Sigmoid colon (tissue), 4 donors: Measurements from ENCODE around the gene ARID5B.

Source experiments
- POLR2A ChIP-seq, 2 donors: fragments of 450-650 bp; IDR thresholded peaks; one replicate each; pipeline ENCODE4 v1.6.1; 2016; ENCODE audit warnings: antibody characterized with exemption in 2 of 2, mild to moderate bottlenecking in 2 of 2, moderate library complexity in 2 of 2
- POLR2AphosphoS5 ChIP-seq, 4 donors: sonication (generic); formaldehyde crosslinking; IDR thresholded peaks; one replicate each; pipeline ENCODE4 v1.6.1; 2017; ENCODE audit warnings: antibody characterized with exemption in 4 of 4
- TF ChIP-seq, protein P1 (sequence below), 4 experiments: fragments of 450-650 bp in 3 of 4; fragments of 200-600 bp in 1 of 4; IDR thresholded peaks; one replicate each; pipeline ENCODE4 v1.5.1; 2016 to 2019; ENCODE audit warnings: antibody characterized with exemption in 4 of 4, mild to moderate bottlenecking in 3 of 4, moderate library complexity in 2 of 4

- no peak for TF ChIP-seq POLR2A (IDR thresholded peaks at IDR 0.05)
- TF ChIP-seq POLR2AphosphoS5 (IDR thresholded peaks at IDR 0.05): no peak
- TF ChIP-seq, protein P1, sequence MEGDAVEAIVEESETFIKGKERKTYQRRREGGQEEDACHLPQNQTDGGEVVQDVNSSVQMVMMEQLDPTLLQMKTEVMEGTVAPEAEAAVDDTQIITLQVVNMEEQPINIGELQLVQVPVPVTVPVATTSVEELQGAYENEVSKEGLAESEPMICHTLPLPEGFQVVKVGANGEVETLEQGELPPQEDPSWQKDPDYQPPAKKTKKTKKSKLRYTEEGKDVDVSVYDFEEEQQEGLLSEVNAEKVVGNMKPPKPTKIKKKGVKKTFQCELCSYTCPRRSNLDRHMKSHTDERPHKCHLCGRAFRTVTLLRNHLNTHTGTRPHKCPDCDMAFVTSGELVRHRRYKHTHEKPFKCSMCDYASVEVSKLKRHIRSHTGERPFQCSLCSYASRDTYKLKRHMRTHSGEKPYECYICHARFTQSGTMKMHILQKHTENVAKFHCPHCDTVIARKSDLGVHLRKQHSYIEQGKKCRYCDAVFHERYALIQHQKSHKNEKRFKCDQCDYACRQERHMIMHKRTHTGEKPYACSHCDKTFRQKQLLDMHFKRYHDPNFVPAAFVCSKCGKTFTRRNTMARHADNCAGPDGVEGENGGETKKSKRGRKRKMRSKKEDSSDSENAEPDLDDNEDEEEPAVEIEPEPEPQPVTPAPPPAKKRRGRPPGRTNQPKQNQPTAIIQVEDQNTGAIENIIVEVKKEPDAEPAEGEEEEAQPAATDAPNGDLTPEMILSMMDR (IDR thresholded peaks at IDR 0.05): no peak
Observed at GRCh38 chr10:62012318-62012717, 110.8 kb downstream of the ARID5B start.
